NCI-H82 (cell line): ENCODE results near the gene SH3TC1.

Experiments
- DNase-seq: peaks from one replicate; lab custom pipeline; 2025; lab: John Stamatoyannopoulos, UW

Gene SH3TC1

GRCh38 chr4:8164194-8164565 lies 34.9 kb upstream of the SH3TC1 start:
- DNase-seq, result no peak

GRCh38 chr4:8164687-8165086 lies 34.4 kb upstream of the SH3TC1 start:
- no peak for DNase-seq

GRCh38 chr4:8165374-8165896 lies 33.7 kb upstream of the SH3TC1 start:
- no peak for DNase-seq

GRCh38 chr4:8167291-8167690 lies 31.8 kb upstream of the SH3TC1 start:
- no peak for DNase-seq

GRCh38 chr4:8167815-8168214 lies 31.3 kb upstream of the SH3TC1 start:
- no peak for DNase-seq

GRCh38 chr4:8168232-8168631 lies 30.9 kb upstream of the SH3TC1 start:
- DNase-seq, result no peak

- no peak for DNase-seq
These were observed 30.1 kb upstream of the SH3TC1 start for GRCh38 chr4:8168832-8169598.

GRCh38 chr4:8169763-8170162 lies 29.3 kb upstream of the SH3TC1 start:
- DNase-seq, result no peak

GRCh38 chr4:8170341-8170740 lies 28.7 kb upstream of the SH3TC1 start:
- no peak for DNase-seq

GRCh38 chr4:8171266-8171665 lies 27.8 kb upstream of the SH3TC1 start:
- no peak for DNase-seq

- no peak for DNase-seq
These were observed 26.8 kb upstream of the SH3TC1 start for GRCh38 chr4:8171984-8172924.

- no peak for DNase-seq
These were observed 25.4 kb upstream of the SH3TC1 start for GRCh38 chr4:8173492-8174242.

- DNase-seq, result no peak
These were observed 24.1 kb upstream of the SH3TC1 start for GRCh38 chr4:8174970-8175369.

- no peak for DNase-seq
These were observed 23.4 kb upstream of the SH3TC1 start for GRCh38 chr4:8175686-8176085.

GRCh38 chr4:8176547-8177399 lies 22.3 kb upstream of the SH3TC1 start:
- DNase-seq, result peak; percentile 56

GRCh38 chr4:8177552-8177951 lies 21.5 kb upstream of the SH3TC1 start:
- DNase-seq, result no peak

- DNase-seq, result no peak
These were observed 21.1 kb upstream of the SH3TC1 start for GRCh38 chr4:8177956-8178355.

- no peak for DNase-seq
These were observed 20.0 kb upstream of the SH3TC1 start for GRCh38 chr4:8179074-8179473.

- no peak for DNase-seq
These were observed 19.3 kb upstream of the SH3TC1 start for GRCh38 chr4:8179771-8180170.

- DNase-seq, result no peak
These were observed 18.6 kb upstream of the SH3TC1 start for GRCh38 chr4:8180310-8181093.
